Thymus (tissue), 11 donors: ENCODE data around the gene SUPT16H. TPM values are rescaled to one million over a fixed set of nuclear protein-coding genes. Genes with fewer than 3 reads are reported as not detected.

Experiments
- DNase-seq, 9 donors: peaks; one replicate each; pipeline ENCODE4 v3.0.0-alpha.2; 2013; ENCODE audit warnings: low spot score in 9 of 9, low read depth in 6 of 9, missing footprints in 1 of 9
- H3K27ac ChIP-seq, 2 donors: one replicate each; pipeline ENCODE4 v1.5.1; 2013; ENCODE audit warnings: control low read depth in 1 of 2, low read depth in 1 of 2, low read length in 1 of 2, mild to moderate bottlenecking in 1 of 2, moderate library complexity in 1 of 2
- H3K27me3 ChIP-seq, 2 donors: one replicate each; pipeline ENCODE4 v1.5.1; 2013; ENCODE audit warnings: low read length in 1 of 2; ENCODE audit not compliant: control insufficient read depth in 2 of 2, insufficient read depth in 1 of 2
- H3K36me3 ChIP-seq, 2 donors: one replicate each; pipeline ENCODE4 v1.5.1; 2013; ENCODE audit warnings: low read length in 1 of 2, mild to moderate bottlenecking in 1 of 2, moderate library complexity in 1 of 2; ENCODE audit not compliant: control insufficient read depth in 2 of 2, insufficient read depth in 2 of 2
- H3K4me1 ChIP-seq, 2 donors: one replicate each; pipeline ENCODE4 v1.5.1; 2013; ENCODE audit warnings: low read length in 2 of 2; ENCODE audit not compliant: control insufficient read depth in 2 of 2, insufficient read depth in 2 of 2
- H3K4me3 ChIP-seq, 2 donors: one replicate each; pipeline ENCODE4 v1.5.1; 2013; ENCODE audit warnings: low read length in 2 of 2, control low read depth in 1 of 2, mild to moderate bottlenecking in 1 of 2
- H3K9me3 ChIP-seq, 2 donors: one replicate each; pipeline ENCODE4 v1.5.1; 2013; ENCODE audit warnings: low read length in 1 of 2, mild to moderate bottlenecking in 1 of 2; ENCODE audit not compliant: control insufficient read depth in 2 of 2, insufficient read depth in 1 of 2
- WGBS: extraction: QIAGEN DNeasy Blood & Tissue Kit; methylation state at CpG from one replicate; pipeline ENCODE4 v1.1.7; 2013; 5-methylcytosine and 5-hydroxymethylcytosine counted together
- polyA plus RNA-seq: library from polyadenylated mRNA; stranded (reverse); fragments of 200-250 nt; gene quantifications from one replicate; pipeline ENCODE4 v1.2.3, GENCODE V29; 2013
- total RNA-seq: library from RNA; stranded (reverse); fragments of 120-200 nt; gene quantifications from one replicate; pipeline ENCODE4 v1.2.4, GENCODE V29; 2013
- donor health status: healthy.

The SUPT16H gene
- total and polyA plus RNA-seq, 2 donors = 64.5 to 95.8 TPM

DNA sequence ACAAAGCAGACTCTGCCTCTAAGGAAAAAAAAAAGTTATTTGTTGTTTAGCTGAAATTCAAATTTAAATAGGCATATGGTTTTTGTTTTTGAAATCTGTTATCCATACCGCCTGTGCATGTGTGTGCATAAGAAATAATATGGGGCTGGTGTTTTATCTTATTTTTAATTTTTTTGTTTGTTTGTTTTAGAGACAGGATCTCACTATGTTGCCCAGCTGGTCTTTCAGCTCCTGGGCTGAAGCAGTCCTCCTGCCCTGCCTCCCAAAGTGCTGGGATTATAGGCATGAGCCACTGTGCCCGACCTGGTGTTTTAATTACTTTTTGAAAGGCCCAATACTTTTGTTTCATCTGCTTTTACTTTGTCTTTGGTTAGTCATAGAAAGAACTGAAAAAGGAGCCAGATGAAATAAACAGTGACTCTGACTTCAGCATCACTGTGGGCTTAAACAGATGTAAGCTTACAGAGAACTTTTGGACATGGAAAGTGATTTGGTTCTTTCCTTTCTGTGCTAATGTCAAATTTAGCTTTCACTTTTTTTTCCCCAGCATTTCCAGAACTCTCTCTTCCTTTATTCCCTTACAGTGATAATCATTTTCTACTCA is 37.2 kb downstream of the SUPT16H start:
- H3K4me3 ChIP-seq = no peak overlapping the region
- H3K27ac ChIP-seq = no peak overlapping the region
- no peaks in the 10 kb centered on the region for H3K4me1 ChIP-seq
- H3K36me3 ChIP-seq = peaks cover 4 to 13% of the 10 kb centered on the region in 2 donors
- 95% methylated on average over 2 of the region's 2 CpGs for WGBS
- no peaks in the 10 kb centered on the region for H3K27me3 ChIP-seq
- H3K9me3 ChIP-seq = no peaks in the 10 kb centered on the region
- DNase-seq = no peak

DNA sequence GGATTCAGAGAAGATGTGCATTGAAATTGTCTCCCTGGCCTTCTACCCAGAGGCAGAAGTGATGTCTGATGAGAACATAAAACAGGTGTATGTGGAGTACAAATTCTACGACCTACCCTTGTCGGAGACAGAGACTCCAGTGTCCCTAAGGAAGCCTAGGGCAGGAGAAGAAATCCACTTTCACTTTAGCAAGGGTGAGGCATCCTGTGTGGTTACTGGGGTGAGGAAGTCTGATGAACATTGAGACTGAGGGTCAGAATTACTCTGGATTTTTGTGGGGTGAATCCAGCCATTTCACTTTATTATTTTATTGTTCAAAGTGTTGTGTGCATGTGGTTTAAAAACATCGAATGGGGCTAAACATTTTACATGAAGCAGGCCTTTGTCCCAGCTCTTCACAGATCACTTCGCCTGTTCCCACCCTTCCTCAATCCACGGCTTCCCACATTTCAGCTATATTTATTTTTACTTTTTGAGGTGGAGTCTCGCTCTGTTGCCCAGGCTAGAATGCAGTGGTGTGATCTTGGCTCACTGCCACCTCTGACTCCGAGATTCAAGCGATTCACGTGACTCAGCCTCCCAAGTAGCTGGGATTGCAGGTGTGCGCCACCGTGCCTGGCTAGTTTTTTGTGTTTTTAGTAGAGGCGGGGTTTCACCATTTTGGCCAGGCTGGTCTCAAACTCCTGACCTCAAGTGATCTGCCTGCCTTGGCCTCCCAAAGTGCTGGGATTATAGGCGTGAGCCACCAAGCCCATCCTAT is 40.6 kb downstream of the SUPT16H start:
- Histone ChIP-seq H3K27ac (no peak overlapping the region), H3K27me3 (no peaks in the 10 kb centered on the region), H3K36me3 (no peaks in the 10 kb centered on the region), H3K4me3 (no peak overlapping the region), H3K9me3 (no peaks in the 10 kb centered on the region), H3K4me1 (no peaks in the 10 kb centered on the region)
- WGBS = 78% methylated on average over 13 of the region's 13 CpGs
- no peak for DNase-seq

DNA sequence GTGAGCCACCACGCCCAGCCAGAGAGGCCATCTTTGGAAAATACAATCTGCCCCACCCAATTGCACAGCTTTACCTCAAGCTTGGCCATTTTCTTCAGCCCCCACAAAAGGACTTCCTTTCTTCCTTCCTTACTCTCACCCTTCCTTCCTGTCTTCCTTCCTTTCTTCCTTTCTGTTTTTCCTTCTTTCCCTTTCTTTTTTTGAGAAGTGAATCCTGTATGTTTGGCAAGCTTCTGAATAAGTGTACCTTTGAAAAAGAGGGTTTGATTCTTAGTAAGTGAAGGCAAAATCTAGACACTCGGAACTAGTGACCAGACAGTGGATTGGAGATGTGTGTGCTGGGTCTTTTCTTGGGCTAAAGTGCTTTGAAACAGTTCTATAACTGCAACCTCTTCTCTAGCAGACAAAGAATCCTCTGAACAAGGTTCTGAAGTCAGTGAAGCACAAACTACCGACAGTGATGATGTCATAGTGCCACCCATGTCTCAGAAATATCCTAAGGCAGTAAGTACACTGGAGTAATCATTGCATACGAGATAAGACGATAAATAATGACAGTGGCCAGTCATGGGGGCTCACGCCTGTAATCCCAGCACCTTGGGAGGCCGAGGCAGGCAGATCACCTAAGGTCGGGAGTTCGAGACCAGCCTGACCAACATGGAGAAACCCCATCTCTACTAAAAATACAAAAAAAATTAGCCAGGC is 49.5 kb downstream of the SUPT16H start:
- no peak overlapping the region for H3K4me3 ChIP-seq
- no peak for DNase-seq
- WGBS = 96% methylated on average over 9 of the region's 9 CpGs
- no peaks in the 10 kb centered on the region for H3K9me3 ChIP-seq
- H3K4me1 ChIP-seq = no peaks in the 10 kb centered on the region
- no peaks in the 10 kb centered on the region for H3K36me3 ChIP-seq
- H3K27ac ChIP-seq = no peak overlapping the region
- no peaks in the 10 kb centered on the region for H3K27me3 ChIP-seq

DNA sequence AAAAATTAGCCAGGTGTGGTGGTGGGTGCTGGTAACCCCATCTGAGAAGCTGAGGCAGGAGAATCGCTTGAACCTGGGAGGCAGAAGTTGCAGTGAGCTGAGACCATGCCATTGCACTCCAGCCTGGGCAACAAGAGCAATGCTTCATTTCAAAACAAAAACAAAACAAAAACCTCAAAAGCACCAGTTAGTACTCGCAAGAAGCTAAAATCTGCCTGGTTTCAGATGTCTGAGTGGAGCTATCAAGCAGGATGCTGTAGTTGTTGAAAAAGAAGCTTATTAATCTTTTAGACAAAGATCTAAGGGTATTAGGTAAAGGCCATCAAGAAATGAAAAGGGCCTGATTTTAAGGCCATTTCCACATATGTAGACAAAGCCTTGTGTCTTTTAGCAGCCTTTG is 50.9 kb downstream of the SUPT16H start:
- Histone ChIP-seq H3K9me3 (no peaks in the 10 kb centered on the region), H3K27ac (no peak overlapping the region), H3K36me3 (no peaks in the 10 kb centered on the region), H3K27me3 (no peaks in the 10 kb centered on the region), H3K4me3 (no peak overlapping the region), H3K4me1 (no peaks in the 10 kb centered on the region)
- DNase-seq = no peak
- 91% methylated on average over 2 of the region's 2 CpGs for WGBS

DNA sequence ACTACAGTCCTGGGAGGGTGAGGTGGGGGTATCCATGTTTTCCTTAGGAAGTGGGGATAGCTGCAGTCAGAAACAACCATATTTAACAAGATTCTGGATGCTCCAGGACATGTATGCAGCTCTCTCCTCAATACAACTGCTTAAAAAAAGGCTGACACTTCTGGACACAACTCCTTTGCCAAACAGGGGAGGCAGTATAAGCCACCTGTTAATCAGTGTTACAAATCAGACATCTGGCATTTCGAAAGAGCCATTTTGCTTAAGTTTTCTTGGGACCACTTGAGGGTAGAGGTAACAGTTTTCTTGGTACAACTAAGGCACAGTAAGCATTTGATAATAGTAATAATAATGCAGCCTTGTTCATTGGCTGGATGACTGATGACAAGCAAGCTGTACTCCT is 56.8 kb downstream of the SUPT16H start:
- H3K27me3 ChIP-seq = no peaks in the 10 kb centered on the region
- H3K36me3 ChIP-seq = no peaks in the 10 kb centered on the region
- H3K4me3 ChIP-seq = no peak overlapping the region
- no peaks in the 10 kb centered on the region for H3K4me1 ChIP-seq
- no peak for DNase-seq
- no peak overlapping the region for H3K27ac ChIP-seq
- 98% methylated on average over 1 of the region's 1 CpG for WGBS
- H3K9me3 ChIP-seq = no peaks in the 10 kb centered on the region

DNA sequence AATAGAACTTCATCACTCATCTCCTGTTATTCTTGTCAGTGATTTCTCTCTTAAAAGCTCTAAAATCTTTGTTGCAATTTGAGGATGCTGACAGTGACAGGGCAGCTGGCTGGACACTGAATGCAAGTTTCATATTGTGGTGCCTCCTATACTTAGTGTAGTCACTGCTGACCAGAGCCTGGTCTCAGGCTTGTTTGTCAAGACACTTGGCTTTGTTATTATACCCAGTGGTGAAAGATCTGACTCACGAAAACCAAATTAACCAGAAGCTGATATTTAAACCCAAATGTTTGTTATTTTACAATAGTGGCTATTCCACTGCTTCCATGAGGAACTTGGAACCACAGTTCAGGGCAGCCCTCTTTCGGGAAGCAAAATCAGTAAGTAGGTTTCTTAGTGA is 61.1 kb downstream of the SUPT16H start:
- Histone ChIP-seq H3K4me3 (no peak overlapping the region), H3K27ac (no peak overlapping the region), H3K36me3 (no peaks in the 10 kb centered on the region), H3K4me1 (peaks cover 0 to 2% of the 10 kb centered on the region in 2 donors), H3K27me3 (no peaks in the 10 kb centered on the region), H3K9me3 (no peaks in the 10 kb centered on the region)
- no peak for DNase-seq
- WGBS = 98% methylated on average over 2 of the region's 2 CpGs

DNA sequence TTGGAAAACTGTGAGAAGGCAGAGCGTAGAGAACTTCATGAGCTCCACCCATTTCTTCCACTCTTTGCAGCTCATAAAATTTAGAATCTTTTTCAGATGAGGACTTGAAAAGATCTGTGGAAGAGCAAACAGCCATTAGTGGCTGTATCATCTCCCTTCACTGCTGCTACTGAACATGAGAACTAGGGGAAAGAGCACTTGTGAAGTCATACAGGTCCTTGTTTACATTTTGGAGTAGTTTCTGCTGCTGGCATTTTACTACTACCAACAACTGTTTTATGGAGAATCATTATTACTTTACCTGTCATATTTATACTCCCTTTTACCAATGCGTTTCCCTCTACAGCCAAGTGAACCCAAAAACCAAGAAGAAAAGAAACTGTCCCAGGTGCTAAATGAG is 62.9 kb downstream of the SUPT16H start:
- no peak overlapping the region for H3K4me3 ChIP-seq
- 97% methylated on average over 2 of the region's 2 CpGs for WGBS
- peaks cover 0 to 2% of the 10 kb centered on the region in 2 donors for H3K4me1 ChIP-seq
- H3K27ac ChIP-seq = no peak overlapping the region
- DNase-seq = no peak
- H3K36me3 ChIP-seq = no peaks in the 10 kb centered on the region
- H3K27me3 ChIP-seq = no peaks in the 10 kb centered on the region
- H3K9me3 ChIP-seq = no peaks in the 10 kb centered on the region

DNA sequence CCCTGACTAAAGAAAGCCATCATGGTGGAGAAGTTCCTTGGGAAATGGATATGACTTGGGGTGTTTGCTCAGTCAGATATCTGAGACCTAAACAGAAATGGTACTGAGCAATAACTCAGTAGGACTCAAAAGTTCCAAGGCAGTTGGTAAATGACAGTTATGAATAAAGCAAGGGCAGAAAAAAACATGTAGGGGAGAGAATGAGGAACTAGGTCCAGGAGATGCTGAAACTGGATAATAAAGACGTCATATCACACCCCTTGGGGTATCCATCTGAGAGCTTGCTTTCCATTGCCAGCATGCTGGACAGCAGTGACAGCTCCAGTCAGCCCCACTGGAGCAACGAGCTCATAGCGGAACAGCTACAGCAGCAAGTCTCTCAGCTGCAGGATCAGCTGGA is 66.4 kb downstream of the SUPT16H start:
- Histone ChIP-seq H3K27ac (no peak overlapping the region), H3K36me3 (no peaks in the 10 kb centered on the region), H3K27me3 (no peaks in the 10 kb centered on the region), H3K4me1 (peaks cover 0 to 2% of the 10 kb centered on the region in 2 donors), H3K9me3 (no peaks in the 10 kb centered on the region), H3K4me3 (no peak overlapping the region)
- WGBS = 67% methylated on average over 3 of the region's 3 CpGs
- DNase-seq = no peak

DNA sequence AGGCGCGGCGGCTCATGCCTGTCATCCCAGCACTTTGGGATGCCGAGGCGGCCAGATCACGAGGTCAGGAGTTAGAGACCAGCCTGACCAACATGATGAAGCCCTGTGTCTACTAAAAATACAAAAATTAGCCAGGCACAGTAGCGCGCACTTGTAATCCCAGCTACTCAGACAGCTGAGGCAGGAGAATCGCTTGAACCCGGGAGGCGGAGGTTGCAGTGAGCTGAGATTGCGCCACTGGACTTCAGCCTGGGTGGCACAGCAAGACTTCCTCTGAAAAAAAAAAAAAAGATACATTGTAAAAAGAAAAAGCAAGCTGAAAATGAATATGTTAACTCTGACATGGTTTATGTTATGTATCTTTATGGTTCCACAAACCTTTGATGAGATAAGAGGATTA is 70.3 kb downstream of the SUPT16H start:
- Histone ChIP-seq H3K4me1 (peaks cover 6 to 8% of the 10 kb centered on the region in 2 donors), H3K9me3 (no peaks in the 10 kb centered on the region), H3K36me3 (no peaks in the 10 kb centered on the region), H3K27ac (no peak overlapping the region), H3K27me3 (no peaks in the 10 kb centered on the region), H3K4me3 (no peak overlapping the region)
- DNase-seq = no peak
- WGBS = 97% methylated on average over 12 of the region's 12 CpGs
